Measurements from ENCODE around the gene TMEM170A. TPM values are rescaled to one million over a fixed set of nuclear protein-coding genes. Genes with fewer than 3 reads are reported as not detected.
A peak's percentile ranks its signal among the peaks of the same experiment; 100 is the strongest.

TMEM170A gene
- total and polyA plus RNA-seq, 2 of the 13 experiments (the other 11 are each of a cell fraction or from before 2014, with no cell fraction given): 35.7 to 39.7 TPM

- no peak for TF ChIP-seq MXI1 (IDR thresholded peaks at IDR 0.05; ENCODE audit: borderline replicate concordance, low read depth, low read length)
- no peak for TF ChIP-seq BATF2 (CRISPR knock-in tag; IDR thresholded peaks at IDR 0.05)
- TF ChIP-seq ZNF687 (CRISPR knock-in tag; IDR thresholded peaks at IDR 0.05): no peak
- TF ChIP-seq ZNF562 (CRISPR knock-in tag; IDR thresholded peaks at IDR 0.05; ENCODE audit: borderline replicate concordance): no peak
- no peak for TF ChIP-seq KLF12 (CRISPR knock-in tag; IDR thresholded peaks at IDR 0.05; ENCODE audit: borderline replicate concordance)
- TF ChIP-seq KDM4B (CRISPR knock-in tag; IDR thresholded peaks at IDR 0.05): no peak
Observed at GRCh38 chr16:75471723-75472633, 7.5 kb upstream of the TMEM170A start (continued).

- Histone ChIP-seq H3K4me1 (ENCODE audit: insufficient read depth, low read length) (peaks cover 43% of the 10 kb centered on the region), H3K9ac (ENCODE audit: insufficient read depth, low read depth, low read length) (no peak overlapping the region), H3K4me3 (replicated peaks in 1 of 3; ENCODE audit: insufficient read depth in 1 of 3, low read depth in 2 of 3, low read length in 3 of 3) (no peak overlapping the region), H3K9me3 (ENCODE audit: low read length) (no peaks in the 10 kb centered on the region), H3K27ac (ENCODE audit: extremely low read length, insufficient read depth, low read length) (no peak overlapping the region), H3K79me2 (ENCODE audit: insufficient read depth, low read length) (peaks cover 20% of the 10 kb centered on the region), H2AFZ (ENCODE audit: low read length) (no peak overlapping the region), H3K4me2 (ENCODE audit: low read depth, low read length) (peak overlapping the region; percentile 67), H3K27me3 (ENCODE audit: control insufficient read depth in 1 of 2, insufficient read depth in 2 of 2, low read length in 2 of 2) (no peaks in the 10 kb centered on the region), H4K20me1 (ENCODE audit: insufficient read depth, low read length) (peaks cover 10% of the 10 kb centered on the region), H3K36me3 (replicated peaks in 1 of 2; ENCODE audit: control insufficient read depth in 1 of 2, insufficient read depth in 2 of 2, low read length in 2 of 2) (no peaks in the 10 kb centered on the region)
- WGBS (ENCODE audit: low lambda C conversion rate): 28% methylated on average over 2 of the region's 2 CpGs
- in situ Hi-C loops (cut with HindIII; ENCODE audit: extremely low pct_ligation_motif_present, low pct_unique_long_range_greater_than_20kb): no loop called here
- BruUV-seq (replicated peaks): no TSS peak
- peak; percentile 76 for FAIRE-seq
- no peak for ATAC-seq
- intact Hi-C loops (cut with micrococcal nuclease; ENCODE audit: unreplicated experiment): loop anchor here (1.0 kb wide), 2 partner anchors 43 to 89 kb away; no protein-coding TSS in a partner anchor
- DNase-seq (ENCODE audit: low spot score): peak; percentile 68
- POLR2A ChIA-PET: interaction anchor here (0.6 to 0.8 kb wide), 3 partner anchors 48 to 1005 kb away, joined by 3 to 5 read pairs (median 3); no protein-coding TSS in a partner anchor
- CTCF ChIA-PET (ENCODE audit: low intra/inter-chr PET ratio, low total read pairs): no interaction called here
- TF ChIP-seq ZNF205 (CRISPR knock-in tag; IDR thresholded peaks at IDR 0.05) (no peak), FOXA3 (CRISPR knock-in tag; IDR thresholded peaks at IDR 0.05) (no peak), ZMYM2 (CRISPR knock-in tag; IDR thresholded peaks at IDR 0.05) (0 out of 2 replicates have a peak, but pooled peaks have one; percentile 18)
- TF ChIP-seq, protein P1, sequence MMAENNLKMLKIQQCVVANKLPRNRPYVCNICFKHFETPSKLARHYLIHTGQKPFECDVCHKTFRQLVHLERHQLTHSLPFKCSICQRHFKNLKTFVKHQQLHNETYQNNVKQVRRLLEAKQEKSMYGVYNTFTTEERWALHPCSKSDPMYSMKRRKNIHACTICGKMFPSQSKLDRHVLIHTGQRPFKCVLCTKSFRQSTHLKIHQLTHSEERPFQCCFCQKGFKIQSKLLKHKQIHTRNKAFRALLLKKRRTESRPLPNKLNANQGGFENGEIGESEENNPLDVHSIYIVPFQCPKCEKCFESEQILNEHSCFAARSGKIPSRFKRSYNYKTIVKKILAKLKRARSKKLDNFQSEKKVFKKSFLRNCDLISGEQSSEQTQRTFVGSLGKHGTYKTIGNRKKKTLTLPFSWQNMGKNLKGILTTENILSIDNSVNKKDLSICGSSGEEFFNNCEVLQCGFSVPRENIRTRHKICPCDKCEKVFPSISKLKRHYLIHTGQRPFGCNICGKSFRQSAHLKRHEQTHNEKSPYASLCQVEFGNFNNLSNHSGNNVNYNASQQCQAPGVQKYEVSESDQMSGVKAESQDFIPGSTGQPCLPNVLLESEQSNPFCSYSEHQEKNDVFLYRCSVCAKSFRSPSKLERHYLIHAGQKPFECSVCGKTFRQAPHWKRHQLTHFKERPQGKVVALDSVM (CRISPR knock-in tag; IDR thresholded peaks at IDR 0.05): peak; percentile 91
Observed at GRCh38 chr16:75466760-75467159, 2.3 kb upstream of the TMEM170A start.
